Measurements from ENCODE around the gene CMIP.

The CMIP gene

DNA sequence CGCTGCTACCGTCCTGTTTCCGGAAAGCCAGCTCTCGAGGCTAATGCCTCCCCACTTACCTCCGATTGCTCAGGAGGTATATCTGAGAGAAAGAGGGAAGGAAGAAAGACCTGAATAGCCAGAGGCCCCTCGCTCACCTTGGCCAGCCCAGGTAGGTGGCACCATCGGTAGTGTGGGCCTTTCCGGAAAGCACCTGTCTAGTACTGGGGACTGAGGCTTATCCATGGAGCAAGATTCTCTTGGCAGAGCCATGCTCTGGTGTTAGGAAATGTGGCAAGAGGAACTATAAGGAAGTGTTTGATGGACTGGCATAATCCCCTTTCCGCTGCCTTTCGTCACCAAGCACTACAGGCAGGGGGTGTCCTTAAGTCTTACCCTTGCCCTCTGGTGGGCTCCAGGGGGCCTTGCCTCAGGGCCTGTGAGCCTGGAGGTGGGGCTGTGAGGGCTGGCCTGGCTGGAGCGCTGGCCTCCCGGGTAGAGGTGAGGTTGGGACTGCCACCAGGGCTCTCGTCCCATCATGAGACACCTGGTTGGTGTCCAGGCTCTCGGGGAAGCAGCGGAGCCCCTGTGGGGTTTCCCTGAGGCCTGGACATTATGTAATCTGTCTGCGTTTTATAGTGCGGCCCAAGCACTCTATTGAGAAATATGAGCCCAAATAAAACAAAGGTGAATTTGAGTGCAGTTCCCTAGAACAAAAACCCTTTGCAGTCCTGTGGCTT is 2.9 kb downstream of the CMIP start:
- no peak for DNase-seq (ENCODE audit: low spot score)

DNA sequence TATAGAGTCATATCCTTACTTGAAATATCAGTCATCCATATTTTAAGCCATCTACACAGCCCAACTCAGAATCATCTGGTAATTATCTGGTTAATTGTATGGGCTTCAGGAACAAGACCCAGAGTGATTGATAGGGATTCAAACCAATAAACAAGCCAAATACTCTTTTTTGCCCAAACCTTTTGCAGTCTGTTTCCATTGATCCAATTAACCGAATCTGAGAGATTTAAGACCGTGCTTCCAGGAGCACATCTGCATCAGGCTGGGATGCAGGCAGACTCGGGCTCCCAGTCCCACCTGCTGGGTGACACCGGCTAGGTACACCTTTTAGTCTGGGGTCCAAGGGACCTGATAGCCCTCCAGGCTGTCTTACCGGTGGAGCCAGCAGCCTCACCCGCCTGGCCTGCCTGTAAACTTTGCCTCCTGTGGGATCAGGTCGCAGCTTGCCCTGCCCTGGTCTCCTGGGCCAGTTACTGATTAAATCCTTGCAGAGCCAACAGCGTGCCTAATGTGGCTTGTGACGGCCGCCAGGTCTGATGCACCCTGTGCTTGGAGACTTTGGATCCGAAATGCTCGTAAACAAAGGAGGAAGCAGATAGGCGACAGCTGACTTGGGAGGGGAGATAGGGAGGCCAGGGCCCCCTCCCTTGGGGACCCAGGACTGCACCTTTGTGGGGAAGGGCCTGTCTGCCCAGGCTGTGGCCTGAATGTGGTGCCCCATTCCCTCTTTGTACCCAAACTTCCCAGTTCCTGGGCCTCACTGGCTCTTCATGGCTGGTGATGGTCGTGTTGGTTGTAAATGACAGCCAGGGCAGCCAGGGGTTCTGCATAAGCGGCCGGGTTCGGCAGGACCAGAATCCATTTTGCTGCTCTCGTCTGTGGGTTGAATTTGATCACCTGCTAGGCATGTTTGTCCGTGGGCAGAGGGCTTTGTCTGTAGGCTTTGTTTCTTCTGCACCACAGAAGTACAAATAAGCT is 3.8 kb downstream of the CMIP start:
- no peak for DNase-seq (ENCODE audit: low spot score)

DNA sequence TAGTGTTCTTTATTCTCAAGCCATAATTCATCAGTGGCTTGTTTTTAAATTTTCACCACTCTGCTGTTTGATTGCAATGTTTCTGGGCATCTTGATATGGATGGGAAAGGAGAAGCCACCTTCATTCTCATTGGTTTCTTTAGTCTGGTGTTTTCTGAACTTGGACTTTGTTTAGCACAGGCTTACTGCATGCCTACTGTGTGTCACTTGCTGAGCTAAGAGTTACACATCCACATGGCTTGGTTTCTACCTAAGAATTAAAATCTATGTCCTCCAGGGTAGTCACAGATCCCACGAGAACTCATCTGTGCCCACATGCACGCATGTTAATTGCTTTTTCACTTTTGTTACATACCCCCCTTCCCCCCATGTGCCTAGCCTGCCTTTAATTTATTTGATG is 4.6 kb downstream of the CMIP start:
- no peak for DNase-seq (ENCODE audit: low spot score)

GRCh38 chr16:81449899-81450608 is 5.4 kb downstream of the CMIP start:
- no peak for DNase-seq (ENCODE audit: low spot score)

- DNase-seq (ENCODE audit: low spot score), result no peak
These were observed 6.3 kb downstream of the CMIP start for GRCh38 chr16:81450783-81451491.

- peak; percentile 37 for DNase-seq (ENCODE audit: low spot score)
These were observed 7.4 kb downstream of the CMIP start for GRCh38 chr16:81451753-81452680.

DNA sequence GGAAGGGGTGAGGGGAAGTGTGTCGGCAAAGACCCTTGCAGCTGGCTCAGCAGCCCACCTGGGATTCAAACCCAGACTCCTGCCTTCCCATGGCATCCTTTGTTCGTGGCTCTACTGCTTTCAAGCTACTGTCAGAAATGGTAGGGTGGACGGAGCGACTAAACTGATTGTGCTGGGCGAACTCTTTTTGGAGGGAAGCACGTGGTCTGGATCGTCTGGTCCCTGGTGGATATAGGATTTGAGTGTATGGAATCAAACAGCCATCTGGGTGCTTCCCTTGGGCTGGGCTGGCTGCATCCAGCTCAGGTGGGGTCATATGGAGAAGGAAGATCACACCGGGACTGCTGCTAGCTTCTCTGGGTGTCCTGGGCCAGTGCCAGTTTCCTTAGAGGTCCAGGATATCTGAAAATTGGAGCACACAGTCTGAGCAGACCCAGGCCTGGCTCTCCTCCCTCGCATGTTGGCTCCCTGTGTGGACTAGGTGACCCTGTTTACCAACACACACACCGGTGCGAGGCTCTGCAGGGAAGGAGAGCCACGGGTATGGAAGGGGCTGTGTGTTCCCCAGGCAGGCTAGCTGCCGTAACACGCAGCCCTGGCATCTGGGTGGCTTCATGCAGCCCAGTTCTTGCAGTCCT is 8.6 kb downstream of the CMIP start:
- no peak for DNase-seq (ENCODE audit: low spot score)

DNA sequence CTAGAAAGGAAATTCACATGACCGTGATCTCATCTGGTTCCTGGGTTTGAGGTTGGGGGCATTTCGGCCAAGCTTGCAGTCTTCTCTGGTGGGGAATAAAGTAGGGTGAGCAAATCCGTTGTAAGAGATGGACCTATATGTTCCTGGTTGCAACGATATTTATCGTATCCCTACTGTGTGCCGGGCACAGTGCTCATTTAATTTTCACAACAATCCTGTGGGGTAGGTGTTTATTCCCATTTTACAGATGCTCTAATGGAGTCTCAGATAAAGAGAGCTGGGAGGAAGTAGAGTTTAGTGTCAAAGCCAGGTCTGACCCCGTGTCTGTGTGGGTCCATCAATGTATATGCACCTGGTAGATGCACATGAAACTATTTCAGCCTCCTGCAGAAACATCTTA is 9.4 kb downstream of the CMIP start:
- no peak for DNase-seq (ENCODE audit: low spot score)

DNA sequence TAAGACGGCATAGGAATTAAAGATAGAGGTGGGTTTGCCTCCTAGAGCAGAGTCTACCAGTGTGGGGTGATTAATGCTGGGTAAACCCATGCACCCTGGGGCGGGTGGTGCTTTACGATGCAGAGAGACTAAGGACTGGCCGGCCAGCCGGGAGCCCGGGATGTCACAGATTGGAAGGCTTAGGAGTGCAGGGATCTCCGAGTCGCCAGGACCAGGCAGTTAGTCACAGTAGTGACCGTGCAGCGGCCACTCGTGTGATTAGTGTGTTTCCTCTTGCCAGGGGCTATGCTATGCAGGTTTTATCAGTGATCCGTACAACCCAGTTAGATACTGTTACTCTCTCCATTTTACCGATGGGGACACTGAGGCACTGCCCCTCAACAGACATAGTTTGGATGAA is 10.4 kb downstream of the CMIP start:
- no peak for DNase-seq (ENCODE audit: low spot score)

DNA sequence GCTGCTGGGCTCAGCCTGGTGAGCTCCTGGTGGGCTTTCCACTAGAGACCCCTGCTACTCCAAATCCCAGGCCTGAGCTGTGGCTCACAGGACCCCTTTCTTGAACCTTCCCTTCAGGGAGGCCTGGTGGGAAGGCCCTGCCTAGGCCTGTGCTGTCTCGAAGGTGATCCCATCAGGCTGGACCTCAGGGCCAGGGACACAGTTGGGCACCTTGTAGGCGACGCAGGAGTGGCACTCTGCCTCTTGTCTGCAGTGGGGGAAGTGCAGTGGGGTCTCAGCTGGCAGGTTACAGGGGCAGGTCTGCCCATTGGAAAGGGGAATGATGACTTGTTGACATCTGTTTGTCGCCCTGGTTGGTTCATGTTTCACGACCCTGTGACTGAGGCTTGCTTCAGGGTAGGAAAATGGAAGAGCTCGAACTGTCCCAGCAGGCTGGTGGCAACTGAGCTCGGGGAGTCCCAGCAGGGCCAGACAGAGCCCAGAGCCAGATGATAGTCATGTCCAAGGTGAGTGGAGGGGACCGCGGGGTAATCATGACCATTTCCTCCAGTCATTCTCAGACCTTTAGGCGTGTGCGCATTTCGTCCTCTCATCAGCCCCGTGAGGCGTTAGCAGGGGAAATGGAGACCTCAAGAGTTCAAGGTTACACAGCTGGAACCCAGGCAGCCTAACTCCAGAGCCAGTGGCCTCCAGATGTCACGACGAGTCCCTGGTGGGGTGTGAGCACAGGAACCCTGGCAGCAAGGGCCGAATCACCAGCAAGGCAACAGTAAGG is 11.3 kb downstream of the CMIP start:
- no peak for DNase-seq (ENCODE audit: low spot score)

DNA sequence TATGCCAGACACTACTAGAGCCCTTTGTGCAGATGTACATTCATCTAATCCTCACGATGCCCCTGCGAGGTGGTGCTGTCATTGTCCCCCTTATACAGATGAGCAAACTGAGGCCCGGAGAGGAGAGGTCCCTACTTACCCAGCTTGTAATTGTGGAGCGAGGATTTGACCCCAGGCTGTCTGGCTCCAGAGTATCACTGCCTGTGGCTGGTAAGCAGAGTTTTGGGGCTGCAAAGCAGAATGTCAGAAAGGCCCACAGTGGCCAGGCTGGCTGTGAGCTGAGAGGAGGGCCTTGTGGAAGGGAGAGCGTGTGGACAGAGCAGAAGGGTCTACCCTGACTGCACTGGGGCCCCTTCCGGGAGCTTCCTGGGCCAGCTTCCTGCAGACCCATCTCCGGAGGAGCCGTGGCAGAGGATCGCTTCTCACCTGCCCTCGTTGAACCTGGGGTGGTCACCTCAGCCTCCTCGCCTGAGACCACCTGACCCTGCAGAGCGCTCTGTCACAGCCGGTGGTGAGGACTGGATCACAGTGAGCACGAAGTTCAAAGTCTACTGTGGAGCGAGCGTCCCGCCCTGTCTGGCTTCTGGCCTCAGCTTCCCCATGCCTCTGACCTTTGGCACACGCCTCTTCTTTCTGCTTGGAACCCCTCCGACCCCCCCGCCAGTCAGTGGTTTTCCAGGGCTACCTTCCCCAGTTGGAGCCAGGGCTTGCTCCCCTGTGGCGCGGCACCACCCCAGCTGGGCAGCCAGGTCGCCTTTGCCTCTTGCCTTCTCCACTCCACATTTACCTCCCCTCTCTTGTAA is 12.1 kb downstream of the CMIP start:
- no peak for DNase-seq (ENCODE audit: low spot score)

DNA sequence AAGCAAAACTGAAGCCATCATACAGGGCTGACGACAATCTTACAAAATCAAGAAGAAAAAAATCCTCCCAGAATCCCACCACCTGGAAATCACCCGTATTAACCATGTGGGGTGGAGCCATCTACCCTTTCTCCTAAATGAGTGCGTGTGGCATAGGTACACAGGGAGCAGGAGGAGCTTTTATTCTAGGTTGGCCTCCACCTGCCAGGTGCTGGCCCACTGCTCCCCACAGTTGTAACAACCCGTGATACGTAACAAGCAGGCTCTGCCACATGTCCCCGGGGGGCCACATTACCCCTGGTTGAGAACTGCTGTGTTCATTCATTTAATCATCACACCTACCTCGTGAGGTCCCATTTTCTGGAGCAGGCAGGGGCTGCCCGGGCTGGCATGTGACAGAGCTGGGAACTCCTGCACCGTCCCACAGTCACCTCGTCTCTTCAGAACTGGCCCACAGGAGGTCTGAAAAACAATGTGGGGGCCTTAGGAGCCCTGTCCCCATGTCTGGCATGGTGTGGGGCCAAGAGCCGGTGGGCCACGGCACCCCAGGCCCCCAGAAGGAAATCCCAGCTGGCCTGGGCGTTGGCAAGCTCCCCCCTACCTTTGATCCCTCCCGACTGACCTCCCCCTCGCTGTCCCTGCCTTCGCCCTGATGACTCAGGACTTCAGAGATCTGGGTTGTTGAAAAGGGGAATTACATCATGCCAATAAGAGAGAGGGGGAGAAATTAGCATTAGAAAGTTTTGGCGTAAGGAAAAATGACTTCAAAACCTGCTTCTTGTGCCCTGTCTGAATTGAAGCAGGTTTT is 12.9 kb downstream of the CMIP start:
- no peak for DNase-seq (ENCODE audit: low spot score)

DNA sequence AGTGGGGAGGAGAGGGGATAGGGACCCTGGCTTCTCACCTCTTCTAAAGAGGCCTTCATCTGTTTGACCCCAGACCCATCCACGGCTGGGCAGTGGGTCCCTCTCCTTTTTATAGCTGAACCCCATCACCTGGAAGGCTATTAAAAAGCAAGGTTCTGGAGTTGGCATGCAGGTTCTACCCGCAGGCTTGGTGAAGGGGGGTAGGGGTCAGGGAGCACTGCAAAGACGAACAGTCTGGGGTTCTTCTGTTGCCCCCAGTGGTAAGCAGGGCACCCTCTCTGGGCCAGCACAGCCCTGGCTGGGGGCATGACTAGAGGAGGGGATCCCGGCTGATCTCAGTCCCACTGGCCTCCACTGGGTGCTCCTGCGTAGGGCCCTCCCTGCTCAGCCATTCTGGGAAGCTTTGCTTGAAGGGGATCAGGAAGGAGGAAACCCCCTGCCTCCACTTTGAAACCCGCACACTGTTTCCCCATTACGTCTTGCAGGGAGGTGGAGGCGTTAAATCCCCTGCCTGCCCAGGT is 13.6 kb downstream of the CMIP start:
- DNase-seq (ENCODE audit: low spot score), result no peak

GRCh38 chr16:81458827-81459598 is 14.4 kb downstream of the CMIP start:
- no peak for DNase-seq (ENCODE audit: low spot score)

GRCh38 chr16:81460075-81460474 is 15.5 kb downstream of the CMIP start:
- DNase-seq (ENCODE audit: low spot score), result no peak

DNA sequence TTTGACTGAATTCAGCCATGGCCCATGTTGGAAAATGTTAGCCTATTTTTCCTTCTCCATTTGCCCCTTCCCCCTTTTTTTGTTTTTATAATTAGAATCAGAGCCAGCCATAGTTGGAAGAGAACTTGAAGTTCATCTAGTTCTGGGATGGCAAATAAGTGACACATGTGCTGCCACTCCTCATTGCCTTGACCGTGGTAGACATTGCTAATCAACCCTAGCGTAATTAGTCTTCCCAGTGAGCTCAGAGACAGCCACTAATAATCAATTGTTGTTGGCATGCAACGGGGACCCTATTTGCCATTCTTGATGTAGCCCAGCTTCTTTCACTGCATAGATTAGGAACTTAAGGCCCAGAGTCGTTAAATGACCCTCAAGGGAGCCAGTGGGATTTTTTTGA is 16.6 kb downstream of the CMIP start:
- no peak for DNase-seq (ENCODE audit: low spot score)

DNA sequence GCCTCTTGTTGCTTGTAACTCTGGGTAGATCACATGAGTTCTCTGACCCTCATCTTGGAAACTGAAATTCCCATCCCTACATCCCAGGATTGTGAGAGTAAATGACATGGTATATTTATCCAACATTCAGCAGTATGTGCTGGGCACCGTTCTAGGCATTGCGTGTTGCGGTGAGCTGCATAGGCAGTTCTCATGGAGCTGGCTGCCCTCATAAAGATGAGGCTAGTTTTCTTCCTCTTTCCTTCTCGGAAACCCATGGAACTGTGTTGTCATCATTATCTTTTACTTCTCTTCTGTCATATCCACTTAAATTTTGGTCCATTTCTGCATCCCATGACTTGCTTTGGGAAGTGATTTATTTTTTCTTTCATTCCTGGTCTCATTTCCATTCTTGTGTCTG is 17.2 kb downstream of the CMIP start:
- no peak for DNase-seq (ENCODE audit: low spot score)
